ENCODE measurements around the gene CENPB.

- TF ChIP-seq, protein P1, sequence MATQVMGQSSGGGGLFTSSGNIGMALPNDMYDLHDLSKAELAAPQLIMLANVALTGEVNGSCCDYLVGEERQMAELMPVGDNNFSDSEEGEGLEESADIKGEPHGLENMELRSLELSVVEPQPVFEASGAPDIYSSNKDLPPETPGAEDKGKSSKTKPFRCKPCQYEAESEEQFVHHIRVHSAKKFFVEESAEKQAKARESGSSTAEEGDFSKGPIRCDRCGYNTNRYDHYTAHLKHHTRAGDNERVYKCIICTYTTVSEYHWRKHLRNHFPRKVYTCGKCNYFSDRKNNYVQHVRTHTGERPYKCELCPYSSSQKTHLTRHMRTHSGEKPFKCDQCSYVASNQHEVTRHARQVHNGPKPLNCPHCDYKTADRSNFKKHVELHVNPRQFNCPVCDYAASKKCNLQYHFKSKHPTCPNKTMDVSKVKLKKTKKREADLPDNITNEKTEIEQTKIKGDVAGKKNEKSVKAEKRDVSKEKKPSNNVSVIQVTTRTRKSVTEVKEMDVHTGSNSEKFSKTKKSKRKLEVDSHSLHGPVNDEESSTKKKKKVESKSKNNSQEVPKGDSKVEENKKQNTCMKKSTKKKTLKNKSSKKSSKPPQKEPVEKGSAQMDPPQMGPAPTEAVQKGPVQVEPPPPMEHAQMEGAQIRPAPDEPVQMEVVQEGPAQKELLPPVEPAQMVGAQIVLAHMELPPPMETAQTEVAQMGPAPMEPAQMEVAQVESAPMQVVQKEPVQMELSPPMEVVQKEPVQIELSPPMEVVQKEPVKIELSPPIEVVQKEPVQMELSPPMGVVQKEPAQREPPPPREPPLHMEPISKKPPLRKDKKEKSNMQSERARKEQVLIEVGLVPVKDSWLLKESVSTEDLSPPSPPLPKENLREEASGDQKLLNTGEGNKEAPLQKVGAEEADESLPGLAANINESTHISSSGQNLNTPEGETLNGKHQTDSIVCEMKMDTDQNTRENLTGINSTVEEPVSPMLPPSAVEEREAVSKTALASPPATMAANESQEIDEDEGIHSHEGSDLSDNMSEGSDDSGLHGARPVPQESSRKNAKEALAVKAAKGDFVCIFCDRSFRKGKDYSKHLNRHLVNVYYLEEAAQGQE (IDR thresholded peaks at IDR 0.05; ENCODE audit: low read depth): no peak
- TF ChIP-seq CEBPB (IDR thresholded peaks at IDR 0.05) (no peak), ZBTB7A (IDR thresholded peaks at IDR 0.05; ENCODE audit: low read depth) (no peak), YY1 (IDR thresholded peaks at IDR 0.05; ENCODE audit: low read depth) (no peak), EGR1 (IDR thresholded peaks at IDR 0.05) (no peak), EP300 (IDR thresholded peaks at IDR 0.05; ENCODE audit: borderline replicate concordance) (no peak), TEAD4 (IDR thresholded peaks at IDR 0.05) (no peak), FOXM1 (IDR thresholded peaks at IDR 0.05; ENCODE audit: borderline replicate concordance, low read depth) (no peak), TAF1 (IDR thresholded peaks at IDR 0.05; ENCODE audit: low read depth) (no peak), MAX (IDR thresholded peaks at IDR 0.05) (no peak)
Measured at GRCh38 chr20:3749087-3749688, 37.4 kb downstream of the CENPB start.
